Measurements from ENCODE around the gene KREMEN1. TPM values are rescaled to one million over a fixed set of nuclear protein-coding genes. Genes with fewer than 3 reads are reported as not detected.
A peak's percentile ranks its signal among the peaks of the same experiment; 100 is the strongest.
"Not testable (repeated sequence)": the region's sequence is repeated elsewhere in the genome, so short reads cannot be mapped to it uniquely, and the experiment has no call there.

Gene KREMEN1
- total RNA-seq, 1 donor from 2014 or later, result not detected

- not testable (repeated sequence) for H3K27ac Mint-ChIP-seq; H3K4me1 Mint-ChIP-seq; H3K36me3 Mint-ChIP-seq (ENCODE audit: low read depth); H3K9me3 Mint-ChIP-seq; DNase-seq; H3K4me3 Mint-ChIP-seq
- intact Hi-C loops (cut with micrococcal nuclease), result loop anchor here (1.0 kb wide), 2 partner anchors 184 to 439 kb away; no protein-coding TSS in a partner anchor
- H3K27me3 Mint-ChIP-seq, result peaks cover 24% of the 10 kb centered on the region
These were observed 33.2 kb upstream of the KREMEN1 start for GRCh38 chr22:29039684-29040083.

- H3K9me3 Mint-ChIP-seq, result no peaks in the 10 kb centered on the region
- no peak overlapping the region for H3K27ac Mint-ChIP-seq
- peak; percentile 88 for DNase-seq
- H3K27me3 Mint-ChIP-seq, result peaks cover 22% of the 10 kb centered on the region
- no peak overlapping the region for H3K4me3 Mint-ChIP-seq
- intact Hi-C loops (cut with micrococcal nuclease), result loop anchor here (1.0 kb wide), 2 partner anchors 185 to 440 kb away; no protein-coding TSS in a partner anchor
- H3K4me1 Mint-ChIP-seq, result no peaks in the 10 kb centered on the region
- H3K36me3 Mint-ChIP-seq (ENCODE audit: low read depth), result no peaks in the 10 kb centered on the region
These were observed 32.2 kb upstream of the KREMEN1 start for GRCh38 chr22:29040385-29041275.

DNA sequence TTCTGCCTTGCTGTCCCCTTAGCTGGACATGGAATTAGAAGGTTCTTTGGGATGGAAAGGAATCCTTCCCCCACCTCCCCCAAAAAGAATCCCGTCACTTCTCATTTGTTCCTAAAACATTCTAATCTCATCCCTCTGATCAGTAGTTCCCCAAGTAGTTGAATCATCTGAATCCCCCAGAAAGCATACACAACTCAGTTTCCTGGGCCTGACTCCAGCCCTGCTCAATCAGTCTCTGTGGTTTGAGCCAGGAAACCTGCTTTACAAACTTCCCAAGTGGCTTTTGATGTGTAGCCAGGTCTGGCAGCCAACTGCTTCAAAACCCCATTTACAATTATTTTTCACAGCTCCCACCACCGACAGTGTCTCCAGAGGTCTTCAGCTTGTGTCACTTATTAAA, 31.4 kb upstream of the KREMEN1 start:
- intact Hi-C loops (cut with micrococcal nuclease), result no loop called here
- Mint-ChIP-seq H3K4me3 (no peak overlapping the region), H3K4me1 (no peaks in the 10 kb centered on the region), H3K36me3 (ENCODE audit: low read depth) (no peaks in the 10 kb centered on the region), H3K27me3 (peaks cover 22% of the 10 kb centered on the region), H3K27ac (no peak overlapping the region), H3K9me3 (no peaks in the 10 kb centered on the region)
- DNase-seq, result no peak

- H3K9me3 Mint-ChIP-seq, result no peaks in the 10 kb centered on the region
- peaks cover 15% of the 10 kb centered on the region for H3K27me3 Mint-ChIP-seq
- intact Hi-C loops (cut with micrococcal nuclease), result no loop called here
These were observed 28.8 kb upstream of the KREMEN1 start for GRCh38 chr22:29043906-29044575.

GRCh38 chr22:29044657-29045176, 28.1 kb upstream of the KREMEN1 start:
- no peaks in the 10 kb centered on the region for H3K4me1 Mint-ChIP-seq
- H3K27ac Mint-ChIP-seq, result no peak overlapping the region
- no peak for DNase-seq
- H3K36me3 Mint-ChIP-seq (ENCODE audit: low read depth), result no peaks in the 10 kb centered on the region
- intact Hi-C loops (cut with micrococcal nuclease), result no loop called here
- H3K9me3 Mint-ChIP-seq, result no peaks in the 10 kb centered on the region
- H3K4me3 Mint-ChIP-seq, result no peak overlapping the region
- peaks cover 10% of the 10 kb centered on the region for H3K27me3 Mint-ChIP-seq

More at GRCh38 chr22:29043906-29044575, 28.8 kb upstream of the KREMEN1 start:
- H3K36me3 Mint-ChIP-seq (ENCODE audit: low read depth), result no peaks in the 10 kb centered on the region
- H3K4me3 Mint-ChIP-seq, result no peak overlapping the region
- H3K27ac Mint-ChIP-seq, result no peak overlapping the region
- H3K4me1 Mint-ChIP-seq, result no peaks in the 10 kb centered on the region
- no peak for DNase-seq

DNA sequence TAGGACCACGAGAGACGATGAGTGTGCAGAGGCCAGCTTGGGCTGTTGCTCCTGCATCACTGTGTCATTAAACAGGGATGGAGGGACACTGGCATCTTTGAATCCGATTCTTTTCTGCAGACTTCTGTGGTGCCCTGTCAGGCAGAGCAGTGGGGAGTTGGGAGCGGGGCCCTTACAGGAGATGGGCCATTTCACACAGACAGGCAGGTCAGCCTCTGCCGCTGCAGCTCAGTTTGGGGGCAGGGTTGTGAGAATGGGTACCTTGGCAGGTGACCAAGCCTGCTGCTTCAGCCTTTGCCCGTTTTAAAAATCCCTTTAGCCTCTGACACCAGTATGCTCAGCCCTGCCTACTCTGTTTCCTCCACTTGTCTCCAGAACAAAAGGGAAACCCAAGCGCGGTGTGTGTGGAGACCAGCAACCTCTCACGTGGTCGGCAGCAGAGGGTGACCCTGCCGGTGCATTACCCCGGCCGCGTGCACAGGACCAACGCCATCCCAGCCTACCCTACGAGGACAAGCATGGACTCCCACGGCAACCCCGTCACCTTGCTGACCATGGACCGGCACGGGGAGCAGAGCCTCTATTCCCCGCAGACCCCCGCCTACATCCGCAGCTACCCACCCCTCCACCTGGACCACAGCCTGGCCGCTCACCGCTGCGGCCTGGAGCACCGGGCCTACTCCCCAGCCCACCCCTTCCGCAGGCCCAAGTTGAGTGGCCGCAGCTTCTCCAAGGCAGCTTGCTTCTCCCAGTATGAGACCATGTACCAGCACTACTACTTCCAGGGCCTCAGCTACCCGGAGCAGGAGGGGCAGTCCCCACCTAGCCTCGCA, 23.8 kb upstream of the KREMEN1 start:
- Mint-ChIP-seq H3K36me3 (ENCODE audit: low read depth) (no peaks in the 10 kb centered on the region), H3K27me3 (no peaks in the 10 kb centered on the region), H3K9me3 (no peaks in the 10 kb centered on the region), H3K4me1 (no peaks in the 10 kb centered on the region), H3K4me3 (no peak overlapping the region), H3K27ac (no peak overlapping the region)
- DNase-seq, result no peak
- intact Hi-C loops (cut with micrococcal nuclease), result no loop called here

DNA sequence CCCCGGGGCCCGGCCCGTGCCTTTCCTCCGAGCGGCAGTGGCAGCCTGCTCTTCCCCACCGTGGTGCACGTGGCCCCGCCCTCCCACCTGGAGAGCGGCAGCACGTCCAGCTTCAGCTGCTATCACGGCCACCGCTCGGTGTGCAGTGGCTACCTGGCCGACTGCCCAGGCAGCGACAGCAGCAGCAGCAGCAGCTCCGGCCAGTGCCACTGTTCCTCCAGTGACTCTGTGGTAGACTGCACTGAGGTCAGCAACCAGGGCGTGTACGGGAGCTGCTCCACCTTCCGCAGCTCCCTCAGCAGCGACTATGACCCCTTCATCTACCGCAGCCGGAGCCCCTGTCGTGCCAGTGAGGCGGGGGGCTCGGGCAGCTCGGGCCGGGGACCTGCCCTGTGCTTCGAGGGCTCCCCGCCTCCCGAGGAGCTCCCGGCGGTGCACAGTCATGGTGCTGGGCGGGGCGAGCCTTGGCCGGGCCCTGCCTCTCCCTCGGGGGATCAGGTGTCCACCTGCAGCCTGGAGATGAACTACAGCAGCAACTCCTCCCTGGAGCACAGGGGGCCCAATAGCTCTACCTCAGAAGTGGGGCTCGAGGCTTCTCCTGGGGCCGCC, 23.1 kb upstream of the KREMEN1 start:
- intact Hi-C loops (cut with micrococcal nuclease), result no loop called here
- Mint-ChIP-seq H3K27me3 (peaks cover 1% of the 10 kb centered on the region), H3K27ac (no peak overlapping the region), H3K4me1 (no peaks in the 10 kb centered on the region), H3K36me3 (ENCODE audit: low read depth) (no peaks in the 10 kb centered on the region), H3K4me3 (no peak overlapping the region), H3K9me3 (no peaks in the 10 kb centered on the region)
- no peak for DNase-seq

- DNase-seq, result no peak
These were observed 22.4 kb upstream of the KREMEN1 start for GRCh38 chr22:29050457-29050856.

GRCh38 chr22:29053048-29053702, 19.7 kb upstream of the KREMEN1 start:
- Mint-ChIP-seq H3K4me3 (no peak overlapping the region), H3K4me1 (no peaks in the 10 kb centered on the region), H3K9me3 (no peaks in the 10 kb centered on the region), H3K27ac (no peak overlapping the region), H3K27me3 (peaks cover 8% of the 10 kb centered on the region), H3K36me3 (ENCODE audit: low read depth) (no peaks in the 10 kb centered on the region)
- intact Hi-C loops (cut with micrococcal nuclease), result no loop called here
- DNase-seq, result no peak

More at GRCh38 chr22:29050457-29050856, 22.4 kb upstream of the KREMEN1 start:
- intact Hi-C loops (cut with micrococcal nuclease), result no loop called here
- Mint-ChIP-seq H3K4me1 (no peaks in the 10 kb centered on the region), H3K27ac (no peak overlapping the region), H3K36me3 (ENCODE audit: low read depth) (no peaks in the 10 kb centered on the region), H3K9me3 (no peaks in the 10 kb centered on the region), H3K4me3 (no peak overlapping the region), H3K27me3 (peaks cover 3% of the 10 kb centered on the region)

GRCh38 chr22:29054251-29054767, 18.5 kb upstream of the KREMEN1 start:
- H3K4me1 Mint-ChIP-seq, result no peaks in the 10 kb centered on the region
- no peaks in the 10 kb centered on the region for H3K36me3 Mint-ChIP-seq (ENCODE audit: low read depth)
- peaks cover 14% of the 10 kb centered on the region for H3K27me3 Mint-ChIP-seq
- intact Hi-C loops (cut with micrococcal nuclease), result no loop called here
- H3K4me3 Mint-ChIP-seq, result no peak overlapping the region
- H3K9me3 Mint-ChIP-seq, result no peaks in the 10 kb centered on the region
- DNase-seq, result no peak
- H3K27ac Mint-ChIP-seq, result no peak overlapping the region

GRCh38 chr22:29055192-29055830, 17.5 kb upstream of the KREMEN1 start:
- intact Hi-C loops (cut with micrococcal nuclease), result no loop called here
- no peak for DNase-seq
- Mint-ChIP-seq H3K27me3 (peaks cover 19% of the 10 kb centered on the region), H3K9me3 (no peaks in the 10 kb centered on the region), H3K4me3 (no peak overlapping the region), H3K27ac (no peak overlapping the region), H3K4me1 (no peaks in the 10 kb centered on the region), H3K36me3 (ENCODE audit: low read depth) (no peaks in the 10 kb centered on the region)

- intact Hi-C loops (cut with micrococcal nuclease), result no loop called here
- H3K27me3 Mint-ChIP-seq, result peaks cover 29% of the 10 kb centered on the region
- no peaks in the 10 kb centered on the region for H3K4me1 Mint-ChIP-seq
- no peaks in the 10 kb centered on the region for H3K36me3 Mint-ChIP-seq (ENCODE audit: low read depth)
- no peaks in the 10 kb centered on the region for H3K9me3 Mint-ChIP-seq
- no peak overlapping the region for H3K27ac Mint-ChIP-seq
- no peak overlapping the region for H3K4me3 Mint-ChIP-seq
- no peak for DNase-seq
These were observed 16.4 kb upstream of the KREMEN1 start for GRCh38 chr22:29056472-29056871.

All from activated CD4-positive, alpha-beta T cell treated with anti-CD3 and anti-CD28 coated beads, Interleukin-2, amount 10 ng/mL, durations not matched to agents 24 days and 14 days (primary cell).